ENCODE results near the gene KRTAP9-8. TPM values are rescaled to one million over a fixed set of nuclear protein-coding genes. Genes with fewer than 3 reads are reported as not detected.

Gene KRTAP9-8
- total and polyA plus RNA-seq, 2 of the 8 experiments (the other 6 are each of a cell fraction or from before 2014, with no cell fraction given): not detected

GRCh38 chr17:41215681-41216080, 22.1 kb upstream of the KRTAP9-8 start (continued):
- TF ChIP-seq MAFK (IDR thresholded peaks at IDR 0.05; ENCODE audit: low read depth, low read length) (no peak), POLR2A (IDR thresholded peaks at IDR 0.05; ENCODE audit: control extremely low read depth in 1 of 2, low read depth in 2 of 2, low read length in 2 of 2) (no peak), JUN (IDR thresholded peaks at IDR 0.05; ENCODE audit: low read depth, low read length) (no peak), ASH2L (IDR thresholded peaks at IDR 0.05; ENCODE audit: low read length) (no peak), TAF7 (optimal IDR thresholded peaks at IDR 0.05; ENCODE audit: borderline replicate concordance, low read depth, low read length) (no peak)

Measured in H1 (cell line).